Uterus (tissue), 2 donors: ENCODE measurements around the gene PSMA4.

Experiments
- CTCF ChIP-seq, 4 experiments: fragments of 200-600 bp in 2 of 4; fragments of 450-650 bp in 2 of 4; sonication (generic) in 2 of 4; IDR thresholded peaks; one replicate each; pipeline ENCODE4 v1.5.1; 2016 to 2019; ENCODE audit warnings: antibody characterized with exemption in 4 of 4, mild to moderate bottlenecking in 2 of 4, moderate library complexity in 1 of 4
- POLR2A ChIP-seq, 2 donors: fragments of 450-650 bp; IDR thresholded peaks; one replicate each; pipeline ENCODE4 v1.6.1; 2016; ENCODE audit warnings: antibody characterized with exemption in 2 of 2, mild to moderate bottlenecking in 1 of 2, moderate library complexity in 1 of 2

DNA sequence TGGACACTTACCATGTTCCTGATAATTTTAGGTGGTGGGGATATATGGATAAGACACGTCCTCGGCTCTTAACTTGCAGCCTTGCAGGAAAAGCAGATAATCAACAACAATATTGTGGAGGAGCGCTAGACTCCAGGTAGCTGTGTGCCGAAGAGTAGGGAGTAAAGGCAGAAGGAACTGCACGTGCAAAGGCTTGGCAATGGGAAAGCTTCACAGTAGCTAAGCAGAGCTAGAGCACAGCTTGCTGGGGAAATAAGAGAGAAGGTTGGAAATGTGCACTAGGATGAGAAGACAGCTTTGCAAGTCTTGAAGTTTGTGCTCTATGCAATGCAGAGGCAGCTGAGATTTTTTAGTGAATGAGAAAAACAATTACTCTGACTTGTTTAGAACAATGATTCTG is 12.4 kb downstream of the PSMA4 start:
- no peak for TF ChIP-seq CTCF (IDR thresholded peaks at IDR 0.05)
- TF ChIP-seq POLR2A (IDR thresholded peaks at IDR 0.05): no peak
